ENCODE data around the gene RNF112.

DNA sequence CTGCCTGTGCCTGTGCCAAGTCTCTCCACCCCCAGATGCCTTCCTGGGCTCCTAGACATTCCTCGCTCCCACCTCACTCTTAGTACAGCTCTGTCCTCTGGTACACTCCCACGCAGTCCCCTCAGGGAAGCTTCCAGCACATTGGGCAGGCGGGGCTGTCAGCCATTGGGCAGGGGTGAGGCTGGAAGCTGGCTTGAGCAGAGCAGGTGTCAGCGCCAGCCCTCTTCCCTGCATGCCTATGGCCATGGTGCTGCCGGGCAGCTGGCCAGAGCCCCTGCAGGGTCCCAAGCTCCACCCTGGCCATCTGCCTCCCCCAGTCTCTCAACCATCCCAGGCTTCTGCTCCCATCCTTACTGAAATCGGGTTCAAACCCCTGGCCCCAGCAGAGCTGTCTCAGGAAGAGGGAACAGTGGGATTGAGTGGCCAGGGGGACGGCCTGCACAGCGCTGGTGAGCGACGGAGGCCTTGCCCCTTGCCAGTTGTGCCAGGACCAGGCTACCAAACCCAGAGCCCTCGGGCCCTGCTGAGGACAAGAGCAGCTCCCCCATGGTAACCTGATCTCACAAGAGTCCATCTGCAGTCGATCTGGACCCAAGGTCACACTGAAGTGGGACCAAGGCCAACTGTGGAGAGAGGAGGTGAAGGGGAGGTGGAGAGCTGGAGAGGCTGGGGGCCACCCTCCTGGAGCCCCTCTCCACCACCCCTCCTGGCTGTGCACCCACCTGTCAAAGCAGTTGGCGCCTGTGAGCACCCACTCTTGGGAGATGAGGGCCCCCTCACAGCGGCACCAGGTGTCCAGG lies 46.1 kb upstream of the RNF112 start:
- TF ChIP-seq, protein P1, sequence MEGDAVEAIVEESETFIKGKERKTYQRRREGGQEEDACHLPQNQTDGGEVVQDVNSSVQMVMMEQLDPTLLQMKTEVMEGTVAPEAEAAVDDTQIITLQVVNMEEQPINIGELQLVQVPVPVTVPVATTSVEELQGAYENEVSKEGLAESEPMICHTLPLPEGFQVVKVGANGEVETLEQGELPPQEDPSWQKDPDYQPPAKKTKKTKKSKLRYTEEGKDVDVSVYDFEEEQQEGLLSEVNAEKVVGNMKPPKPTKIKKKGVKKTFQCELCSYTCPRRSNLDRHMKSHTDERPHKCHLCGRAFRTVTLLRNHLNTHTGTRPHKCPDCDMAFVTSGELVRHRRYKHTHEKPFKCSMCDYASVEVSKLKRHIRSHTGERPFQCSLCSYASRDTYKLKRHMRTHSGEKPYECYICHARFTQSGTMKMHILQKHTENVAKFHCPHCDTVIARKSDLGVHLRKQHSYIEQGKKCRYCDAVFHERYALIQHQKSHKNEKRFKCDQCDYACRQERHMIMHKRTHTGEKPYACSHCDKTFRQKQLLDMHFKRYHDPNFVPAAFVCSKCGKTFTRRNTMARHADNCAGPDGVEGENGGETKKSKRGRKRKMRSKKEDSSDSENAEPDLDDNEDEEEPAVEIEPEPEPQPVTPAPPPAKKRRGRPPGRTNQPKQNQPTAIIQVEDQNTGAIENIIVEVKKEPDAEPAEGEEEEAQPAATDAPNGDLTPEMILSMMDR (IDR thresholded peaks at IDR 0.05) = no peak
- TF ChIP-seq POLR2A (IDR thresholded peaks at IDR 0.05) = no peak
